Mesendoderm (in vitro differentiated cells): ENCODE measurements around the gene NOLC1.

Experiments used
- DNase-seq: peaks from one replicate; pipeline ENCODE4 v3.0.0; 2013
- H2AK5ac ChIP-seq: 2 replicates; pipeline ENCODE4 v1.6.1; 2013; ENCODE audit warnings: low read length, inconsistent platforms
- H2BK120ac ChIP-seq: 2 replicates; pipeline ENCODE4 v1.6.1; 2013; ENCODE audit warnings: low read depth, mild to moderate bottlenecking, low read length, moderate library complexity, mixed read lengths
- H2BK15ac ChIP-seq: replicated peaks from 2 replicates; pipeline ENCODE4 v1.6.1; 2013; ENCODE audit warnings: low read depth, mild to moderate bottlenecking, moderate library complexity
- H2BK5ac ChIP-seq: 2 replicates; pipeline ENCODE4 v1.6.1; 2013; ENCODE audit warnings: low read length, inconsistent platforms
- H3K18ac ChIP-seq: 2 replicates; pipeline ENCODE4 v1.6.1; 2013; ENCODE audit warnings: mild to moderate bottlenecking, low read length, mixed read lengths
- H3K23ac ChIP-seq: one replicate; pipeline ENCODE4 v1.6.1; 2013; ENCODE audit warnings: low read length
- H3K27ac ChIP-seq: 2 replicates; pipeline ENCODE4 v1.5.1; 2013; ENCODE audit warnings: low read depth, mild to moderate bottlenecking, inconsistent platforms, low read length, moderate library complexity
- H3K27me3 ChIP-seq: 2 replicates; pipeline ENCODE4 v1.6.1; 2013; ENCODE audit warnings: low read length, control low read depth, mild to moderate bottlenecking, inconsistent platforms; ENCODE audit not compliant: insufficient read depth, poor library complexity
- H3K36me3 ChIP-seq: 2 replicates; pipeline ENCODE4 v1.6.1; 2013; ENCODE audit warnings: low read length, inconsistent platforms; ENCODE audit not compliant: control insufficient read depth, insufficient read depth
- H3K4ac ChIP-seq: one replicate; pipeline ENCODE4 v1.6.1; 2013; ENCODE audit warnings: low read depth, mild to moderate bottlenecking, low read length, moderate library complexity
- H3K4me1 ChIP-seq: 2 replicates; pipeline ENCODE4 v1.6.1; 2013; ENCODE audit warnings: low read depth, low read length, inconsistent platforms; ENCODE audit not compliant: control insufficient read depth
- H3K4me2 ChIP-seq: 2 replicates; pipeline ENCODE4 v1.6.1; 2013; ENCODE audit warnings: low read length
- H3K4me3 ChIP-seq: 2 replicates; pipeline ENCODE4 v1.5.1; 2013; ENCODE audit warnings: mild to moderate bottlenecking, low read length
- H3K56ac ChIP-seq: one replicate; pipeline ENCODE4 v1.6.1; 2013; ENCODE audit warnings: low read length
- H3K79me1 ChIP-seq: 2 replicates; pipeline ENCODE4 v1.6.1; 2013; ENCODE audit warnings: low read length, inconsistent platforms
- H3K79me2 ChIP-seq: 2 replicates; pipeline ENCODE4 v1.6.1; 2013; ENCODE audit warnings: mild to moderate bottlenecking, low read length; ENCODE audit not compliant: control insufficient read depth, insufficient read depth
- H3K9ac ChIP-seq: 2 replicates; pipeline ENCODE4 v1.6.1; 2013; ENCODE audit warnings: low read length, inconsistent platforms
- H4K5ac ChIP-seq: one replicate; pipeline ENCODE4 v1.6.1; 2013; ENCODE audit warnings: low read length
- H4K8ac ChIP-seq: one replicate; pipeline ENCODE4 v1.6.1; 2013; ENCODE audit warnings: low read depth, mild to moderate bottlenecking, control low read depth, low read length, moderate library complexity
- WGBS: extraction: QIAGEN DNeasy Blood & Tissue Kit; methylation state at CpG from one replicate; pipeline ENCODE4 v1.1.7; 2013; ENCODE audit warnings: low lambda C conversion rate, missing lambda C conversion rate; ENCODE audit not compliant: insufficient coverage; ENCODE audit errors: extremely low coverage; 5-methylcytosine and 5-hydroxymethylcytosine counted together

The NOLC1 gene

GRCh38 chr10:102132193-102132562 is 20.0 kb upstream of the NOLC1 start:
- Histone ChIP-seq H3K4me2 (no peak overlapping the region), H4K8ac (no peak overlapping the region), H3K36me3 (no peaks in the 10 kb centered on the region), H2AK5ac (no peak overlapping the region), H3K4me1 (no peaks in the 10 kb centered on the region), H2BK15ac (no peak overlapping the region), H3K79me1 (no peaks in the 10 kb centered on the region), H3K4me3 (no peak overlapping the region), H4K5ac (peak overlapping the region; percentile 7), H3K27me3 (no peaks in the 10 kb centered on the region), H3K27ac (no peak overlapping the region), H3K9ac (peak overlapping the region; percentile 36), H3K4ac (no peak overlapping the region), H3K18ac (no peak overlapping the region), H2BK120ac (no peak overlapping the region), H2BK5ac (no peak overlapping the region), H3K56ac (peak overlapping the region; percentile 73), H3K79me2 (peaks cover 42% of the 10 kb centered on the region), H3K23ac (no peak overlapping the region)
- DNase-seq = no peak
- no CpG with 5 or more reads among the region's 8 CpGs for WGBS

GRCh38 chr10:102132563-102133372 is 19.4 kb upstream of the NOLC1 start, which contains the start of gene PPRC1:
Gene PPRC1, plus strand, starts transcription at chr10:102133040. Its CDS starts 29 bp downstream, at chr10:102133069.
- H3K56ac ChIP-seq = peak within 1 kb of the TSS; percentile 98
- H2BK120ac ChIP-seq = peak within 1 kb of the TSS; percentile 75
- H2AK5ac ChIP-seq = peak within 1 kb of the TSS; percentile 71
- H3K36me3 ChIP-seq = peaks cover 2% of the 10 kb centered on the region
- peak within 1 kb of the TSS; percentile 86 for H3K27ac ChIP-seq
- peak within 1 kb of the TSS; percentile 58 for H3K4me3 ChIP-seq
- no peaks in the 10 kb centered on the region for H3K27me3 ChIP-seq
- no CpG with 5 or more reads among the region's 64 CpGs for WGBS
- H3K4me1 ChIP-seq = no peaks in the 10 kb centered on the region
- H3K18ac ChIP-seq = peak within 1 kb of the TSS; percentile 88
- H2BK15ac ChIP-seq = no peak within 1 kb of the TSS
- peak within 1 kb of the TSS; percentile 76 for H2BK5ac ChIP-seq
- H3K23ac ChIP-seq = peak within 1 kb of the TSS; percentile 68
- peak within 1 kb of the TSS; percentile 93 for H3K4me2 ChIP-seq
- H3K9ac ChIP-seq = peak within 1 kb of the TSS; percentile 85
- H4K8ac ChIP-seq = no peak within 1 kb of the TSS
- H3K4ac ChIP-seq = peak within 1 kb of the TSS; percentile 96
- H3K79me1 ChIP-seq = peaks cover 4% of the 10 kb centered on the region
- DNase-seq = peak; percentile 100
- H3K79me2 ChIP-seq = peaks cover 48% of the 10 kb centered on the region
- peak within 1 kb of the TSS; percentile 7 for H4K5ac ChIP-seq

- no peaks in the 10 kb centered on the region for H3K4me1 ChIP-seq
- no peak overlapping the region for H2BK15ac ChIP-seq
- peaks cover 9% of the 10 kb centered on the region for H3K36me3 ChIP-seq
- H3K79me1 ChIP-seq = peaks cover 10% of the 10 kb centered on the region
- H4K8ac ChIP-seq = no peak overlapping the region
- peak overlapping the region; percentile 68 for H3K23ac ChIP-seq
- peak overlapping the region; percentile 88 for H3K18ac ChIP-seq
- H3K4me3 ChIP-seq = peak overlapping the region; percentile 58
- peak overlapping the region; percentile 85 for H3K9ac ChIP-seq
- no CpG with 5 or more reads among the region's 48 CpGs for WGBS
- H2AK5ac ChIP-seq = peak overlapping the region; percentile 71
- no peak overlapping the region for H4K5ac ChIP-seq
- peak; percentile 84 for DNase-seq
- H2BK5ac ChIP-seq = peak overlapping the region; percentile 76
- peak overlapping the region; percentile 91 for H3K4me2 ChIP-seq
- H3K4ac ChIP-seq = peak overlapping the region; percentile 96
- peaks cover 56% of the 10 kb centered on the region for H3K79me2 ChIP-seq
- H3K27ac ChIP-seq = peak overlapping the region; percentile 86
- no peaks in the 10 kb centered on the region for H3K27me3 ChIP-seq
- peak overlapping the region; percentile 75 for H2BK120ac ChIP-seq
- peak overlapping the region; percentile 98 for H3K56ac ChIP-seq
Measured at GRCh38 chr10:102133373-102134195, 18.6 kb upstream of the NOLC1 start.

- peak overlapping the region; percentile 85 for H3K9ac ChIP-seq
- no peak overlapping the region for H2BK120ac ChIP-seq
- H3K4me1 ChIP-seq = no peaks in the 10 kb centered on the region
- H3K79me2 ChIP-seq = peaks cover 64% of the 10 kb centered on the region
- no peaks in the 10 kb centered on the region for H3K27me3 ChIP-seq
- H3K4ac ChIP-seq = no peak overlapping the region
- H4K5ac ChIP-seq = no peak overlapping the region
- WGBS = no CpG with 5 or more reads among the region's 2 CpGs
- peak overlapping the region; percentile 58 for H3K4me3 ChIP-seq
- no peak overlapping the region for H3K18ac ChIP-seq
- no peak overlapping the region for H3K23ac ChIP-seq
- peaks cover 11% of the 10 kb centered on the region for H3K36me3 ChIP-seq
- H3K27ac ChIP-seq = no peak overlapping the region
- DNase-seq = no peak
- H2BK5ac ChIP-seq = no peak overlapping the region
- H3K56ac ChIP-seq = peak overlapping the region; percentile 98
- no peak overlapping the region for H4K8ac ChIP-seq
- H3K4me2 ChIP-seq = peak overlapping the region; percentile 91
- no peak overlapping the region for H2AK5ac ChIP-seq
- peaks cover 10% of the 10 kb centered on the region for H3K79me1 ChIP-seq
- H2BK15ac ChIP-seq = no peak overlapping the region
Measured at GRCh38 chr10:102134416-102134815, 17.8 kb upstream of the NOLC1 start.

- H3K27ac ChIP-seq = no peak overlapping the region
- H3K79me2 ChIP-seq = peaks cover 81% of the 10 kb centered on the region
- no CpG with 5 or more reads among the region's 7 CpGs for WGBS
- no peak overlapping the region for H2BK5ac ChIP-seq
- H3K23ac ChIP-seq = no peak overlapping the region
- no peak overlapping the region for H4K5ac ChIP-seq
- no peak overlapping the region for H2AK5ac ChIP-seq
- no peak overlapping the region for H3K4ac ChIP-seq
- DNase-seq = no peak
- no peak overlapping the region for H2BK15ac ChIP-seq
- no peak overlapping the region for H3K9ac ChIP-seq
- no peak overlapping the region for H3K4me2 ChIP-seq
- H3K27me3 ChIP-seq = no peaks in the 10 kb centered on the region
- H3K36me3 ChIP-seq = peaks cover 25% of the 10 kb centered on the region
- H3K79me1 ChIP-seq = peaks cover 22% of the 10 kb centered on the region
- no peak overlapping the region for H3K4me3 ChIP-seq
- no peak overlapping the region for H3K56ac ChIP-seq
- no peak overlapping the region for H3K18ac ChIP-seq
- H3K4me1 ChIP-seq = no peaks in the 10 kb centered on the region
- no peak overlapping the region for H4K8ac ChIP-seq
- H2BK120ac ChIP-seq = no peak overlapping the region
Measured at GRCh38 chr10:102135956-102136526, 16.1 kb upstream of the NOLC1 start.
